Fibroblast of peridontal ligament (primary cell): ENCODE data around the gene NPHS1.
"Not testable (repeated sequence)": the region's sequence is repeated elsewhere in the genome, so short reads cannot be mapped to it uniquely, and the experiment has no call there.

Experiments
- DNase-seq: peaks from one replicate; pipeline ENCODE4 v3.0.0-alpha.2; 2010; ENCODE audit errors: extremely low read depth

NPHS1 gene

DNA sequence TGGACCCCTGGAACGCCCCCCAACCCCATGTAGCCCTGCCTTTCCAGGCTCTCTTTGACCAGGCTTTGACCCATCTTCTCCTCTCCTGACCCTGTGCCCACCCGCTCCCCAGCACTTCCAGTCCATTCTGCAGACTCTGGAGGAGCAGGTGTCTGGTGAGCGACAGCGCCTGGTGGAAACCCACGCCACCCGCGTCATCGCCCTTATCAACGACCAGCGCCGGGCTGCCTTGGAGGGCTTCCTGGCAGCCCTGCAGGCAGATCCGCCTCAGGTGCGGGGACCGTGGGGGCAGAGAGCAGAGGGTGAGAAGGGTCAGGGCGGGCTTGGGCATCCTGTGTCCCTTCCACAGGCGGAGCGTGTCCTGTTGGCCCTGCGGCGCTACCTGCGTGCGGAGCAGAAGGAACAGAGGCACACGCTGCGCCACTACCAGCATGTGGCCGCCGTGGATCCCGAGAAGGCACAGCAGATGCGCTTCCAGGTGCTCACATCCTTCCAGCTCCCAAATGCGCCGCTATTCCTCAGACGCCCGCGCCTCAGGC lies 22.2 kb upstream of the NPHS1 start:
- DNase-seq = no peak

GRCh38 chr19:35872180-35872579 lies 19.9 kb upstream of the NPHS1 start:
- no peak for DNase-seq

DNA sequence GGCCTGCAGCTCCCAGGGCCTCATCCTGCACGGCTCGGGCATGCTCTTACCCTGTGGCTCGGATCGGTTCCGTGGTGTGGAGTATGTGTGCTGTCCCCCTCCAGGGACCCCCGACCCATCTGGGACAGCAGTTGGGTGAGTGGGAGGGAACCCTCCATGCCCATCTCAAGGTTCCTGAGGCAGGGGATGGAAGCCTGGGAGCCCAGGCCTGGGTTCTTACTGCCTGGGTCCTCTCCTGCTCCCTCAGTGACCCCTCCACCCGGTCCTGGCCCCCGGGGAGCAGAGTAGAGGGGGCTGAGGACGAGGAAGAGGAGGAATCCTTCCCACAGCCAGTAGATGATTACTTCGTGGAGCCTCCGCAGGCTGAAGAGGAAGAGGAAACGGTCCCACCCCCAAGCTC lies 19.3 kb upstream of the NPHS1 start:
- DNase-seq = no peak

DNA sequence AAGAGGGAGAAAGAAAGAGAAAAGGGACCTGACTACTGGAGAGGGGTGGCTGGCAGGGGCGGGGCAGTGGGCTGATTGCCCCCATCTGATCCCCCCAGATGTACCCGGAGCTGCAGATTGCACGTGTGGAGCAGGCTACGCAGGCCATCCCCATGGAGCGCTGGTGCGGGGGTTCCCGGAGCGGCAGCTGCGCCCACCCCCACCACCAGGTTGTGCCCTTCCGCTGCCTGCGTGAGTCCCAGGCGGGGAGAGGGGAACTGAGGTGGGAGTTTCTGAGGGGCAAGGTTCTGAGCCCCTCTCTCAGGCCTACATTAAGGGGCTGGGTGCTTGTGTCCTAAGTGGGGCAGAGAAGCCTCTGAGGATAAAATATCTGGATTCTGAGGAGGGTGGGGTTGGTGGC lies 18.5 kb upstream of the NPHS1 start:
- no peak for DNase-seq

DNA sequence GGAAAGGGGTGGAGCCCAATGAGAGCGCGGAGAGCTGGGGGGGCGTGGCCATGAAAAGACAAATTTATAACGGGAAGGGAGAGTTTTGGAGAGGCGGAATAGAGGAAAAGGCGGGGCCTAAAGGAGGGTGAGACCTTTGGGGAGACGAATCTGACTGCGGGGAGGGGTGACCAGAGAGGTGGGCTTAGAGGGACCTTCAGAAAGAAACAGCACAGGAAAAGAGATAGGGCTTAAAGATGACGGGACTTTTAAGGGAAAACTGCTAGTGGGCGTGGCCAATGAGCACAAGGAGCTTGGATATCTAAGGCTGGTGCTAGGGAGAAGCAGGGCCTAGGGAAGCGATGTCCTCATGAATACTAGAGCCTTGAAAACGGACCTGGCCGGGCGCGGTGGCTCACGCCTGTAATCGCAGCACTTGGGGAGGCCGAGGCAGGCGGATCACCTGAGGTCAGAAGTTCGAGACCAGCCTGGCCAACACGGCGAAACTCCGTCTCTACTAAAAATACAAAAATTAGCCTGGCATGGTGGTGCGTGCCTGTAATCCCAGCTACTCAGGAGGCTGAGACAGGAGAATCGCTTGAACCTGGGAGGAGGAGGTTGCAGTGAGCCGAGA lies 17.9 kb upstream of the NPHS1 start:
- DNase-seq = not testable (repeated sequence)

- DNase-seq = peak; percentile 22
Observed at GRCh38 chr19:35869327-35870123, 17.2 kb upstream of the NPHS1 start.

DNA sequence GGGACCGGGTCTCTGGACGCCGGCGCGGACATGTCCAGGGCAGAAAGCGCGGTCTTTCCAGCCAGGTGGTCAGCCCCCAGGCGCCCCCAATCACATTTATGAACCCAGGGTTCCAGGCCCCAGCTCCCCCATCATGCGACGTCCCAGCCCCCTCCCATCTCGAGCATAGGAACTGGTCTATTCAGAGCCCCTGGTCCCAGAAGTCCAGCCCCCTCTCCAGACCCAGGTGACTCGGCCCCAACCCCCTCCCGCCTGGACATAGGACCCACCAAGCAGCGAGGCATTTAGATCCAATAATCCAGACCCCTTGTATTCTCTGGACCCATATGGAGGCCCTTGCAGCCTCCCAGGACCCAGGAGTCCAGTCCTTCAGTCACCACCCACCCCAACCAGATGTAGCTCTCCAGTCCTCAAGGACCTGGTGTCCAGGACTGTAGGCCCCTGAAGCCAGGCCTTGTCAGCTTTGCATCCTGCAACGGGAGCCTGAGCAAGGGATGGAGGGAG lies 16.6 kb upstream of the NPHS1 start:
- DNase-seq = no peak

GRCh38 chr19:35868172-35868822 lies 16.0 kb upstream of the NPHS1 start, which contains the start of gene APLP1:
TSS of gene APLP1 (plus strand) at chr19:35868574. CDS start at chr19:35868637, 63 bp downstream.
- DNase-seq = peak; percentile 18

GRCh38 chr19:35863018-35863417 lies 10.7 kb upstream of the NPHS1 start:
- DNase-seq = no peak

- no peak for DNase-seq
Observed at GRCh38 chr19:35862528-35862927, 10.2 kb upstream of the NPHS1 start.

DNA sequence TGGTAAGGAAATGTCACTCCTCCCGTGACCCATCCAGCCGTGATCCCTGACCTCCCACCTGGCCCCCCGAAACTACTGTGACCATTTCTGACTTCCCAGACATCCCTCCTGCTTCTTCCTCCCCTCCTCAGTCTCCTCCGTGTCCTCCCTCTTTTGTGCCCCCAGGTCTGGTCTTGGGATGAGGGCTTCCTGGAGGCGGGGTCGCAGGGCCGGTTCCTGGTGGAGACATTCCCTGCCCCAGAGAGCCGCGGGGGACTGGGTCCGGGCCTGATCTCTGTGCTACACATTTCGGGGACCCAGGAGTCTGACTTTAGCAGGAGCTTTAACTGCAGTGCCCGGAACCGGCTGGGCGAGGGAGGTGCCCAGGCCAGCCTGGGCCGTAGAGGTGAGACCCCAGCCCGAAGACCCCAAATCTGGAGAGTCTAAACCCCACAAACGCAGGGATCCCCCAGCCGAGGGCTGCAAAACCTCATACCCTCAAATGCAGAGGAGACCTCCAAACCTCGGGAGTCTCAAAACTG lies 9.4 kb upstream of the NPHS1 start:
- no peak for DNase-seq

DNA sequence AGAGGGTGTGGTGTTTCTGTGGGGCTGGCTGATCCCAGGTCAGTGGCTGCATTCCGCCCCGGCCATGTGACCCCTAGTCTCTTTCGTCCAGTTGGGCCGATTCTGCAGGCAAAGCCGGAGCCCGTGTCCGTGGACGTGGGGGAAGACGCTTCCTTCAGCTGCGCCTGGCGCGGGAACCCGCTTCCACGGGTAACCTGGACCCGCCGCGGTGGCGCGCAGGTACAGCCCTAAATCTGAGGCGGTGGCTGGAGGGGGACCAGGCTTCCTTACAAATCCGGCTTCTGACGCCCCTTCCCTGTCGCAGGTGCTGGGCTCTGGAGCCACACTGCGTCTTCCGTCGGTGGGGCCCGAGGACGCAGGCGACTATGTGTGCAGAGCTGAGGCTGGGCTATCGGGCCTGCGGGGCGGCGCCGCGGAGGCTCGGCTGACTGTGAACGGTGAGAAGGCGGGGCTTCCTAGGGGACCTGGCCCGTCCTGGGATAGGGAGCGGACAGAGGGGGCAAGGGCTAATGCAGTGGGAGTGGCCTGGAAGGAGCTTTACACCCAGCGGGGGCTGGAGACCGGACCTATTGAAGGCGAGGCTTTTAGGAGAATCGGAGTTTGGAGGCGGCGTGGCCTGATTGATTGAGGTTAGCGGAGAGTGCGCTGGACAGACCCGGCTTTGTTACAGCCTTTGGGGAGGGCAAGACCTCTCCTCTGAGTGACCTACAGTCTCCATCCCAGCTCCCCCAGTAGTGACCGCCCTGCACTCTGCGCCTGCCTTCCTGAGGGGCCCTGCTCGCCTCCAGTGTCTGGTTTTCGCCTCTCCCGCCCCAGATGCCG lies 8.7 kb upstream of the NPHS1 start:
- no peak for DNase-seq

DNA sequence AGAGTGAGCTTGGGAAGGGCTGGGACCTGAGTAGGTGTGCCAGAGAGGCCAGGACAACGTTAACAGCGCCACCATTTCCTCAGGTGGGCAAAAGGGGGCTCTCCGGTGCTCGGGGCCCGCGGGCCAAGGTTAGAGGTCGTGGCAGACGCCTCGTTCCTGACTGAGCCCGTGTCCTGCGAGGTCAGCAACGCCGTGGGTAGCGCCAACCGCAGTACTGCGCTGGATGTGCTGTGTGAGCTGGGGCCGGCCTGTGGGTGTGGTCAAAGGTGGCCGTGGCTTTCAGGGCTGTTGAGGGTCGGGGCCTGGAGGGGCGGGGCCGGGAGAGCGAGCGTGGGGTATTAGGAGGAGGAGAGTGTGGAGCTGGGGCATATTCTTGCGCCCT lies 8.1 kb upstream of the NPHS1 start:
- DNase-seq = no peak

- no peak for DNase-seq
Observed at GRCh38 chr19:35859414-35859813, 7.1 kb upstream of the NPHS1 start.

GRCh38 chr19:35858311-35858710 lies 6.0 kb upstream of the NPHS1 start:
- DNase-seq = no peak

DNA sequence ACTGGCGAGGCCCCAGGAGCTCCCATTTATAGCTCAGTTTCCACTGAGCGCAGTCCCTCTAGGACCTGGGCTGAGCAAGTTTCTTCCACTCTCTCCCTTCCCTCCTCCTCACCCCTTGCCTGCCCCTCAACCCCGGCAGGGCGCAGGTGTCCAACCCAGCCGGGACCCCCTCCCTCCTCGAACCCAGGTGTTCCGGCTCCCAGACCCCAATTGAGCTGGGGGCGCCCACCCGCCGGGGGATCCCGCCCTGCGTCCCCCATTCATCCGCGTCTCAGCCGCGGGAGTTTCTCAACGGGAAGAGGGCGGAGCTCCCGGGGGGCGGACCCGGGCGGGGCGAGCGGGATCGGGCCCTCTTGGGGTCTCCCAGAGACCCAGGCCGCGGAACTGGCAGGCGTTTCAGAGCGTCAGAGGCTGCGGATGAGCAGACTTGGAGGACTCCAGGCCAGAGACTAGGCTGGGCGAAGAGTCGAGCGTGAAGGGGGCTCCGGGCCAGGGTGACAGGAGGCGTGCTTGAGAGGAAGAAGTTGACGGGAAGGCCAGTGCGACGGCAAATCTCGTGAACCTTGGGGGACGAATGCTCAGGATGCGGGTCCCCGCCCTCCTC lies 4.3 kb upstream of the NPHS1 start, which contains the start of gene KIRREL2:
KIRREL2 (plus strand) TSS at position 366 of the 604 bp plus-strand sequence; CDS start at position 575, 209 bp downstream.
- no peak for DNase-seq

GRCh38 chr19:35853038-35853756 lies 893 bp upstream of the NPHS1 start:
- DNase-seq = no peak

DNA sequence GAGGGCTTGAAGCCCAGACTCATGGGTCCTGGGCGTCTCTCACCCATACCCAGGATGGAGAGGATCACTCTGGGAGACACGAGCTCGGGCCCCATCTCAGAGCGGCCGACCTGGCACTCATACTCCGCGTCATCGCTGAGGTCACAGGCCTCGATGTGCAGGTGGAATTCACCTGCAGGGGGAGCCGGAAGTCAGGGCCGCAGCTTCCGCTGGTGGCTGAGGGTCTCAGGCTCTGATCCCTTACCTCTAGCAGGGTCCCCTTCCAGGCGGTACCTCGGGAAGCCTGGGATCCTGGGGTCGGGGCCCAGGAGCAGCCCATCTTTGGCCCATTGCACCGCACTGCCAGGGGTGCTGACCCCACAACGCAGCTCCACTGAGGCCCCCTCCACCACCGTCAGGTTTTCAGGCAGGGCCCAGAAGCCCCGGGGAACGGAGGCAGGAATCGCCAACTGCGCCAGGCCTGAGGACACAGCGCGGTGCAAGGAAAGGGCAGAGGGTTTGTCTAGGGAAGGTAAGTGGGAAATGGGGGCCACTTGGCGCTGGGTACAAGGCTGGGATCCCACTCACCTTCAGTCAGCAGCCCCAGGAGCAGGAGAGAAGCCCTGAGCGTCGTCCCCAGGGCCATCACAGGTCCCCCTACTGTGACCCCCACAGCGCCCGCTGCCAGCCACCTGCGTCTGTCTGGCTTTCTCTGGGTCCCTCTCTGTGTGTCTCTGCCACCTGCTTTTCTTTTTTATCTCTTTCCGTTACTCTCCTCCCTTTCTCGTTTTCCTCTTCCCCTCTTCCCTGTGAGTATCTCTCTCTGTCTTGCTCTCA lies 883 bp downstream of the NPHS1 start:
- no peak for DNase-seq

- DNase-seq = no peak
Observed at GRCh38 chr19:35848919-35849505, 3.3 kb downstream of the NPHS1 start.
